GM18520 (cell line): ENCODE measurements around the gene ARAP1.
A peak's percentile ranks its signal among the peaks of the same experiment; 100 is the strongest.

Source experiments
- ATAC-seq: cut with Tn5 transposase; IDR thresholded peaks from one replicate; pipeline ENCODE4 v1.9.1; 2021; ENCODE audit not compliant: unreplicated experiment

The ARAP1 gene

DNA sequence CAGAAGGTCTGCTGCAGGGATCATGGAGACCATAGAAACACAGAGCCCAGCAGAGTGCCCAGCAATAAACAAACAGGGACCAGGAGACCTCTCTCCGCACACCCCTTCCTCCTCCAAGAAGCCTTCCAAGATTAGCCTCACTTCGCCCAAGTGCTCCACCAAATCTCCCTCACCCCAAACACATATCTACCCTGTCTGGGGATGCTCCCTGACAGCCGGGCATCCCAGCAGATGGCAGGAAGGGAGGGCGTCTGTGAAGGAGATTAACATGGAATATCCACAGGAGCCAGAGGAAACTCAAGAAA, 26.5 kb downstream of the ARAP1 start:
- ATAC-seq: no peak

DNA sequence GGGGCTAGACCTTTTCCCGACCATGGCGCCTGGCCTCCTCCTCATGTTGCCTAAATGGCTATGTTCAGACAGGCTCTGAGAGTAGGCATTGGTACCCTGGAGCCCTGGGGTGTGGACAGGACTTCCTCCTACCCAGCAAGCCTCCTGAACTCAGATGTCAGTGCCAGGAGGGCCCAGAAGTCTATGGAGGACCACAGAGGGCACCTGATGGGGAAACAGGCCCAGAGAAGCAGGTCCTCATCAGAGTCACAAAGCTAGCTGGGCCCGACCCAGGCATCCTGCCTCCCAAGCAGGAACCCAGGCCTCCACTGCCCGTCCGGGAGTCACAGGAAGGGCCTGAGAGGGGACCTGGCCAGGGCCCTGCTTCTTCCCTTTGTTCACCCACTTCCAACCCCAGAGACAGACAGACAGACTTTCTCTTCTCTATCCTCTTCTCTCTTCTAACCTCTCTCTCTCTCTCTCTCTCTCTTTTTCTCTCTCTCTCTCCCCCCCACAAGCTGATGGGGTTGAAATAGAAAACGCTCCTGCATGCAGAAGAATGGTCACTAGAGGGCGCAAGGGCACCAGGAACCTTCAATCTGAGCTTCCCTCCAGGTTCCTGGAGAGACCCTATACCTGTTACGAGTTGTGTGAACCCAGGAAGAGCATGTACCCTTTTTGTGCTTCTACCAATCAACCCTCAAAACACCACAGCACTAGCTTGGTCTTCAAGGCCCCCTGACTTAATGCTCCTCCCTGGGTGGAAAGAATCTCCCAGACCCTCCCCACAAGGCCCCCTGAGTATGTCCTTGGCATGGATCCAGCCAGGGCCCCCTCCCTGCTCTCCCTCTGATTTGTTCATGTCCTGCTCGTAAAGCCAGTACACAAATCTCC, 27.1 kb downstream of the ARAP1 start:
- no peak for ATAC-seq

DNA sequence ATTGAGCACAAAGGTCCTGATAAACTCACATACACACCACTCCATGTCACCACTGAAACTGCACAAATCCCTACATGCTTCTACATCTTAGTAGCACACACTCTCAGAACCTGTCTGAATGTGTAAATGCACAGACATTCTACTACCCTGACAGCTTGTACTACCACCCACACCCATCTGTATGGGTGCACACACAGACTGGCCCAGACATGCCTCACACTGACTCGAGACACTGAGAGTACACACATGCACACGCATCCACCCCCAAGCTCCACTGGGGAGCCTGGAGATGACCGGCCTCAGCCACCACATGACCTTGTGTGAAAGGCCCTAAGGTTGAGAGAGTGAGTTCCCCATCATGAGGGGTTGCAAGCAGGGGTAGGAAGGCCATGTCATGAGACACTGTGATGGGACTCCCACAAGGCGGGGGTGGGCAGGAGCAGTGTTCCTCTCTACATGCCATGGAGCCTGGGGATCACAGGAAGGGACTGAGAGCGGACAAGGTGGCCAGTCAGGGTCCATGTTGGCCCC, 28.1 kb downstream of the ARAP1 start:
- ATAC-seq: no peak

DNA sequence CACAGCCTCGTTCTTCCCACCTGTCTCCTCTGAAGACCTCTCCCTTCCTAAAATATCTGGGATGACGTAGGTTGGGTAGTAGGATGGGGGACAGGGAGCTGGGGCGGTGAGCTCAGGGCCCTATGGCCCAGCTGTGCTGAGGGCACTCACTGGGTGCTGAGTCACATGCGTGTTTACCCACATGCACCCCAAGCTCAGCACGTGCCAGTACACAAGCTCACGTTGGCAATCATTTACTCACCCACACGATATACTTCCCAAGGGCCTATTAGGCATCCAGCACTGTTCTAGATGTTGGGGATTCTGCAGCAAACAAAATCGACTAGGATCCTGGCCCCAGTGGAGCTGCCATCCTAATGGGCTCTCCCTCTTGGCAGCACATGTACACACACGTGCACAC, 28.7 kb downstream of the ARAP1 start:
- no peak for ATAC-seq

DNA sequence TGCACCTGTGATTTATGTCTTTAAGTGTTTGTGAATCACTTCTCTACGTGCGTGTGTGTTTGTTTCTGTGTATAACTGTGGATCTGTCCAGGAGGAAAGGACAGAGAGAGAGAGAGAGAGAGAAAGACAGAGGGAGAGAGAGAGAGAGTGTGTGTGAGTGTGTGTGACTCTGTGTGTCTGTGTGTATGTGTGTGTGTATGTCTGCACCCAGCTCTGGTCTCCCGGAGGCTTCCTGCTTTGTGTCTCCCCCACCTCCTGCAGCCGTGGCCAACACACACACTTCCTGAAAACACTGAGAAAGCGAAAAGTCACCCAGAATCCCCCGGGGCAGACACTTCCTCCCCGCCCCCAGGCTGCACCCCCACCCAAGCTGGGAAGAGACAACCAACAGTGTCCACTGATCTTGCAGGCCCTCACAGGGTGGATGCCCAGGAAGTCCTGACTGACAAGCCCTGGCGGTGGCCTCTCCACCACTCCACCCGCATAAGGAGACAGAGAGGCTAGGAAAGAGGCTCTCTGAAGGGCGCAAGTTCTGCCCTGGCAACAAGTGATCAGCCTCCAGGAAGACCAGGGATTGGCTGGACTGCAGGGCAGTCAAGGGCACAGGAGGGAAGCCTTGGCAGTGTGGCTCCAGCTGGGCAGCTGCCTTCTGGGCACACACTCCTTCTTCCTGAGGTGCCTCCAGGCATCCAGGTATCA, 30.0 kb downstream of the ARAP1 start:
- peak; percentile 59 for ATAC-seq

DNA sequence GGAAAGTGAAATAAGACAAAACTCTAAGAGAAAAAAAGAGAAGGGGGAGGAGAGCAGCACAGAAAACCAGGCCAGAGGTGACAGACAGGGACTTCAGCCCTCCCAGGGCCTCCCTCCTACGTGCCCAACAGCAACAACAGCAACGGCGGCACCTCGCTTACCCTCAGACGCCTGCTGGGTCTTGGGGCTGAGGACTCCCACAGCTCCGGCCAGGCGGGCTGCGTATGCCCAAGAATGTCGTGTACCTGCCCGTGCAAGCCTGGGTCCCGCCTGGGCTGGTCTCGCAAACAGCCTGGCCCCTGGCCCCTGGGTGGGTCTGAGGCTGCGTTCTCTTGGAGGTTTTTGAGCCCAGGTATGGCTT, 30.5 kb downstream of the ARAP1 start:
- no peak for ATAC-seq

- no peak for ATAC-seq
These were observed 30.9 kb downstream of the ARAP1 start for GRCh38 chr11:72721276-72721675.

DNA sequence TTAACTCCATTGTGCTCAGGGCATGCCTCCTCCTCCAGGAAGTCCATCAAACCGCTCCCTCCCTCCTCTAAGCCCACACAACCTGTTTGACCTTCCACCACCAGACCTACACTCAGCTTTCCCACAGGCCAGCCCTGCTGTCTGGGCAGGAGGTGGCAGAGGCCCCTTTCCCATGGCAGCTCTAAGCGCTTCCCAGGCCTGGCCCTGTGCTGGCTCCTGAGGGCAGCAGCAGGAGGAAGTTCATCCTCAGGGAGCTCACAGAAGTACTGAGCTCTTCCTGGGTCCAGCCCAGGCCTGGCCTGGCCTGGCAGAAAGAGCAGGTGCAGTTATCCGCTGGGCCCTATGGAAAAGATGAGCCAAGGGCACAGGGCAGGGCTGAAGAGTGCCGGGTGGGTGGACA, 31.4 kb downstream of the ARAP1 start:
- no peak for ATAC-seq

DNA sequence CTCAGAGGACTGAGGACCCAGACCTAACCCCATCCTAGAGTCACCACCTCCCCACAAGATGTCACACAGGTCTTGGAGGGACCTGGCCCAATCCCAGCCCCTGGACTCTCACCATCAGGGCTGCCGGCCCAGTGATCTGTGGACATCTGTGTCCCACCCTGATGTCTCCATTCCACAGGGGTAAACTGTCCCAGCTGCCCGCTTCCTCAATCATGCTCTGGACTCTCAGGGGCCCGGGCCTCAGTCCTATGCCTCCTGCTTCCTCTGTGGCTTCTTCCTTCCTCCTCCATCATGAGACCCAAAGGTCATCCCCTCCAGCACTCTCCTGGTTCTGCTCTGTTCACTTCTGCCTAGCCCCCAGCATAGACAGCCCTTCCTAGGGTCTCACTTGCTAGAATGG, 32.2 kb downstream of the ARAP1 start:
- ATAC-seq: no peak

- ATAC-seq: no peak
These were observed 32.7 kb downstream of the ARAP1 start for GRCh38 chr11:72719551-72719950.

DNA sequence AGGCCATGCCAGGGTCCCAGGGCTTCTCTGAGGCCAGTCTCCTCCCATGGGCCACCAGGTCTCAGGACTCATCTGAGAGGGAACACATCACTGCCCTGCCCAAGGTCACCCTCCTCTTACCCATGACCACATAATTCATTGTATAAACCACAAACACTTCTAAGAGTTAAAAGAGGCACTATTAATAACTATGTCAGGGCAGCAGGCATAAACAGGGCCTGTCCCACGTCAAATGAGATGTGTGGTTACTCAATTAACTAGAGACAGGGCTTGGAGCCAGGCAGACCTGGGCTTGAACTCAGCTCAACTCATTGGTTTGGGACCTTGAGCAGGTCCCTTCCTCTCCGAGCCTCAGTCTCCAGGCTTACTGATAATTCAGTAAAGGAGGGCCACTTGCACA, 33.1 kb downstream of the ARAP1 start:
- peak; percentile 60 for ATAC-seq

- no peak for ATAC-seq
These were observed 34.1 kb downstream of the ARAP1 start for GRCh38 chr11:72718101-72718501.

- ATAC-seq: no peak
These were observed 35.3 kb downstream of the ARAP1 start for GRCh38 chr11:72716788-72717435.

- ATAC-seq: no peak
These were observed 35.9 kb downstream of the ARAP1 start for GRCh38 chr11:72716290-72716689.

- no peak for ATAC-seq
These were observed 39.4 kb downstream of the ARAP1 start for GRCh38 chr11:72712841-72713240.

DNA sequence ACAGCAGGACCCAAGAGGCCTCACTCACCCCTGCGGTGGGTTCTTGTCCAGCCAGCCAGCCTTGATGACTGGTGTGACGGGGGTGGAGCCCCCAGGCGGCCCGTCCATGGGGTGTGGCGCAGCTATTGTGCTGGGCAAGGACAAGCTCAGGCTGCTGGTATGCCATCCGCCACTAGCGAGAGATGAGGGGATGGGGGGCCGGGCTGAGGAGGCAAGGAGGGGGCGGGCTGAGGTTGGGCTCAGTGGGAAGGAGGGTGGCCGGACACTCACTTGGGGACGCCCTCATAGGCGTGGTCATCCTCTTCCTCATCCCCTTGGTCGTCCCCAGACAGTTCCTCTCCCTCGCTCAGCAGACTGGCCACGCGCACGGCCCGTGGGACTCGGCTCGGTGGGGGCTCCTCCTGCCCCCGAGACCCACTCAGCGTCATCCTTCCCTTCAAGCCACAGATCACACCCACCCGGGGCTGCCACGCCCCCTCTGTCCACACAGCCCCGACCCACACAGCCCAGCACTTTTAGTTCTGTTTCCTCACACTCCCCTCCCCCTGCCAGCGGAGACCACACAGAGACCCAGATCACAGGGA, 39.9 kb downstream of the ARAP1 start:
- ATAC-seq: no peak

DNA sequence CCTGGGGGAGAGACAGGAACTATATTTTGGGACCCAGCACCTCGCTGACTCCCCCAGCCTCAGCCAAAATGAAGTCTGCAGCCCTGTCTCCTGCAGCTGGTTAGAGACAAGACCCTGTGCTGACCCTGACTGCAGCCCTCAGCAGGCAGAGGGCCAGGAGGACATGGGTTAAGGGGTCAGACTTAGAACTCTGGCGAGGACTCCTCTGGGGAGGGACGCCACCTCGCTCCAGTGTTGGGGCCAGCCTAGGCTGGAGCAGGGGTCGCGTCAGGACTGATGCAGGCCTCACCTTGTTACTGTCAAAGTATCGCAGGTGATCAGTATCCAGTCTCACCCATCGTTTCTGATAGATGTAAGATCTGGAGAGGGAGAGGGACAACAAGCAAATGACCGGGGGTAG, 41.1 kb downstream of the ARAP1 start:
- ATAC-seq: no peak

DNA sequence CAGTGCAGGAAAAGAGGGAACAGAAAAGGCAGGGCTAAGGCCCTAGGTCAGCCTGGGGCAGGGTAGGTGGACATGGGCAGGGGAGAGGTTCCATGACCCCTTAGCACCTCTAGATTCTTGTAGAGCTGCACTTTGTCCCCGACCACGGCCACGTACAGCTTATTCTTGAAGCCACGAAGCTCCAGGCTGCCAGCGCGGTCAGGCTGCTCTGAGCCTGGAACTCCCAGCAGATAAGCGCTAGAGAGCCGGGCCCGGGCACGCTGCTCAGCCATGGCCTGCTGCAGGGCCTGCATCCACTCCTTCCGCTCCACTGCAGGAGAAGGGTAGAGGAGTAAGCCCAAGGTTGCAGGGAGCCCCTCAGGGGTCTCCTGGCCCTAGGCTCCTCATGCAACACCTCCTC, 41.9 kb downstream of the ARAP1 start:
- no peak for ATAC-seq

DNA sequence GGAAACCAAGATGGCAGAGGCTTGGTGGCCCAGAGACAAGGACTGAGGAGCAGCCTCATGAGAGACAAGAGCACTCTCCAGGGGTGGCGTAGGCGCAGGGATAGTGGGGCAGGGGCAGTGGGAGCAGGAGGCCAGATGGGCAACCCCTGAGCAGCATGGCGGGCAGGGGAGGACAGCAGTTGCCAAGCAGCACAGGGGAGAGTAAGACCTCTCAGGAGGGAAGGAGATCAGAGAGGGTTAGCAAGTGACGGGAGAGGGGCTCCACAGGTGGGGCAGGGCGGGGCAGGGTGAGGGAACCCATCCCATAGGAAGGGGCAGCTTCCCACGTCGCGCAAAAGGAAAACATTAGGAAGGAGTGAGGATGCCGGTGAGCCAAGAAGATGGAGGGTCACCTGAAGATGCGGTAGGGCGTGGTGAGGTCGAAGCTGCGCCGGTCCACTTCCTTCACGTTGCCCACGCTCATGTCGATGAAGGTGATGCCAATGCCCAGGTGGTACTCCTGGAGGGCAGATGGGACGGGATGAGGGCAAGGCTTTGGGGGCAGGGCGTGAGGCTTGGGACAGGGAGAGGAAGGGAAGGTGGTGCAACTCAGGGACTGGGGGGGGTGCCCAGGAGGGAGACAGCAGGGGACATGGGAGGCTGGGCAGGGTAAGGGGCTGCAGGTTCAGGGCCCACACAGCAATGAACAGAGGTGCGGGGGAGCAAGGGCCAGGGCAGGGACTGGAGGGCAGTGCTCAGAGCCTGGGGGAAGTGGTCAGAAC, 42.5 kb downstream of the ARAP1 start:
- ATAC-seq: no peak

- no peak for ATAC-seq
These were observed 45.2 kb downstream of the ARAP1 start for GRCh38 chr11:72707032-72707431.

DNA sequence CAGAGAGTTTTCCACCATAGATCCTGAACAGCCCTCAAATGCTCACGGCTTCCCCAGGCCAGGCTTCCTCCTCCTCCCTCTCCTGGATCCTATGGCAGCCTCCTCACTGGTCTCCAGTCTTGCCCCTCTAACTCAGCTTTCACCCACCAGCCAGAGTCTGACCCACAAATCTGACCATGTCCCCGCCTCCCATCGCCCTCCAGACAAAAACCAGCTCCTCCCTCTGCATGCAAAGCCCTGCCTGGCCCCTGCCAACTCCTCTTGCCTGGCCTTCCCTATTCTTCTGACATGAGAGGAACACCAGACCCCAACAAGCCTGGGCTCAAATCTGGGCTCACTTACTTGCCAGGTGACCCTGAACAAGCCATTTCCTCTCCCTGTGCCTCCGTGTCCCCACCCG, 45.6 kb downstream of the ARAP1 start:
- no peak for ATAC-seq
